ENCODE measurements around the gene FADS1.

The FADS1 gene

DNA sequence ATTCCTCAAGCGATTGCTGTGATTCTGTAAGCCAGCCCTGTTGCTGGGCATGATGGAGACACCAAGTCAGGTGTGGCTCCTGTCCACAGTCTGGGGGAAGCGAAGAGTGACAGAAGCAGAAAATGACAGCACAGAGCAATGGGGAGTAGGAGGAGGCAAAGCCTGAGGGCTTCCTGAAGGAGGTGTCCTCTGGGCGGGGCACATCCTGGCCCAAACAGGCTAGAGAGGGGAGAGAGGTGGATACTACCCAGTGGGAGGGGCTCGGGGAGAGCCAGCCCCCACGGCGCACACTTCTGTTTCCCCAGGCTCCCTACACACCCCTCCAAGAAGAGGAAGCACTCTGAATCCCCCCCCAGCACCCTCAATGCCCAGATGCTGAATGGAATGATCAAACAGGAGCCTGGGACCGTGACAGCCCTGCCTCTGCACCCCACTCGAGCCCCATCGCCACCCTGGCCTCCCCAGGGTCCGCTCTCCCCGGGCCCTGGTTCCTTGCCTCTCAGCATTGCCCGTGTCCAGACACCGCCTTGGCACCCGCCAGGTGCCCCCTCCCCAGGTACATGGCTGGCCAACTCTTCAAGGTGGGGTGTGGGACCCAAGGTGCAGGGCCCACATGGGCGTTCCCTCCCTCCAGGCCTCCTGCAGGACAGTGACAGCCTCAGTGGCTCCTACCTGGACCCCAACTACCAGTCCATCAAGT lies 45.5 kb downstream of the FADS1 start:
- WGBS: 85% methylated on average over 15 of the region's 15 CpGs
- H3K36me3 ChIP-seq (ENCODE audit: insufficient read depth, low read length): no peaks in the 10 kb centered on the region

DNA sequence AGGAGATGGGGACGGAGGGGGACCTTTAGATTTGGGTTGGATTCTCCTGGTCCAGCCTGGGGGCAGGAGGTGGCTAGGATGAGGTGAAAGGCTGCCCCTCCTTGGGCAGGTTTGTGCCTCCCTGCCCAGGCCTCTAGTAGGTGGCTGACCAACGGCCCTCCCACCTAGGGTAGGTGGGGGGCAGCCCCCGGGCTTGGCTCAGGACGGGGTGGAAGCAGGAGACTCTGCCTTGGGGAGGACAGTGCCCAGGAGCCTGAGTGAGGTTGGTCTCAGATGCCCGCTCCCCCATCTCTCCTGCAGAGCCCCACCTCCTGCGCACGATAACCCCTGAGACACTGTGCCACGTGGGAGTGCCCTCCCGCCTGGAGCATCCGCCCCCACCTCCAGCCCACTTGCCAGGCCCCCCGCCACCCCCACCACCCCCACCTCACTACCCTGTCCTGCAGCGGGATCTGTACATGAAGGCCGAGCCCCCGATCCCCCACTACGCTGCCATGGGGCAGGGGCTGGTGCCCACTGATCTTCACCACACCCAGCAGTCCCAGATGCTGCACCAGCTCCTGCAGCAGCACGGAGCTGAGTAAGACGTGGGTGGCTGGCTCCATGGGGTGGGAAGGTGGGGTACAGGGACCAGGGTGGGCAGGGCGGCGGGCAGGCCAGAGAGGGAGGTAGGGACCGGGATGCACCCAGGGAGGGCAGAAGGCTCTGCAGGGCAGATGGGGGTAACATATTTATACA lies 46.7 kb downstream of the FADS1 start:
- 0 out of 2 replicates have a peak overlapping the region, but pooled peaks have one; percentile 18 for H3K27ac ChIP-seq (ENCODE audit: low read depth, low read length)
- 92% methylated on average over 19 of the region's 20 CpGs for WGBS
- no peak overlapping the region for H3K4me3 ChIP-seq (ENCODE audit: low read length)
- no peaks in the 10 kb centered on the region for H3K9me3 ChIP-seq (ENCODE audit: insufficient read depth, low read depth, low read length)
- H3K36me3 ChIP-seq (ENCODE audit: insufficient read depth, low read length): no peaks in the 10 kb centered on the region
- peaks cover 13% of the 10 kb centered on the region for H3K4me1 ChIP-seq (ENCODE audit: insufficient read depth, low read length)
- H3K27me3 ChIP-seq (ENCODE audit: insufficient read depth, low read length): no peaks in the 10 kb centered on the region
- H3K9ac ChIP-seq (ENCODE audit: low read depth, low read length): peak overlapping the region; percentile 31; the same call in 1 of the 2 replicates

More for the DNA sequence above, 45.5 kb downstream of the FADS1 start:
- peaks cover 13% of the 10 kb centered on the region for H3K4me1 ChIP-seq (ENCODE audit: insufficient read depth, low read length)
- H3K9ac ChIP-seq (ENCODE audit: low read depth, low read length): no peak overlapping the region; the same call in 1 of the 2 replicates
- no peaks in the 10 kb centered on the region for H3K9me3 ChIP-seq (ENCODE audit: insufficient read depth, low read depth, low read length)
- no peaks in the 10 kb centered on the region for H3K27me3 ChIP-seq (ENCODE audit: insufficient read depth, low read length)
- H3K27ac ChIP-seq (ENCODE audit: low read depth, low read length): no peak overlapping the region
- no peak overlapping the region for H3K4me3 ChIP-seq (ENCODE audit: low read length)

GRCh38 chr11:61769169-61769920 lies 47.5 kb downstream of the FADS1 start:
- Histone ChIP-seq H3K27me3 (ENCODE audit: insufficient read depth, low read length) (no peaks in the 10 kb centered on the region), H3K9ac (ENCODE audit: low read depth, low read length) (peak overlapping the region; percentile 31; the same call in 1 of the 2 replicates), H3K9me3 (ENCODE audit: insufficient read depth, low read depth, low read length) (no peaks in the 10 kb centered on the region), H3K36me3 (ENCODE audit: insufficient read depth, low read length) (no peaks in the 10 kb centered on the region), H3K27ac (ENCODE audit: low read depth, low read length) (0 out of 2 replicates have a peak overlapping the region, but pooled peaks have one; percentile 18), H3K4me3 (ENCODE audit: low read length) (no peak overlapping the region), H3K4me1 (ENCODE audit: insufficient read depth, low read length) (peaks cover 13% of the 10 kb centered on the region)
- WGBS: 89% methylated on average over 33 of the region's 33 CpGs

- peaks cover 13% of the 10 kb centered on the region for H3K4me1 ChIP-seq (ENCODE audit: insufficient read depth, low read length)
- no peak overlapping the region for H3K27ac ChIP-seq (ENCODE audit: low read depth, low read length)
- WGBS: 84% methylated on average over 11 of the region's 11 CpGs
Observed at GRCh38 chr11:61768376-61769076, 48.3 kb downstream of the FADS1 start.

GRCh38 chr11:61766353-61766841 lies 50.4 kb downstream of the FADS1 start:
- Histone ChIP-seq H3K27me3 (ENCODE audit: insufficient read depth, low read length) (no peaks in the 10 kb centered on the region), H3K27ac (ENCODE audit: low read depth, low read length) (no peak overlapping the region), H3K36me3 (ENCODE audit: insufficient read depth, low read length) (no peaks in the 10 kb centered on the region), H3K9ac (ENCODE audit: low read depth, low read length) (no peak overlapping the region), H3K4me1 (ENCODE audit: insufficient read depth, low read length) (peaks cover 8% of the 10 kb centered on the region; the same call in 1 of the 2 replicates), H3K9me3 (ENCODE audit: insufficient read depth, low read depth, low read length) (no peaks in the 10 kb centered on the region), H3K4me3 (ENCODE audit: low read length) (no peak overlapping the region)
- WGBS: 93% methylated on average over 13 of the region's 13 CpGs

More at GRCh38 chr11:61768376-61769076, 48.3 kb downstream of the FADS1 start:
- no peak overlapping the region for H3K4me3 ChIP-seq (ENCODE audit: low read length)
- no peak overlapping the region for H3K9ac ChIP-seq (ENCODE audit: low read depth, low read length)
- H3K36me3 ChIP-seq (ENCODE audit: insufficient read depth, low read length): no peaks in the 10 kb centered on the region
- no peaks in the 10 kb centered on the region for H3K27me3 ChIP-seq (ENCODE audit: insufficient read depth, low read length)
- no peaks in the 10 kb centered on the region for H3K9me3 ChIP-seq (ENCODE audit: insufficient read depth, low read depth, low read length)

DNA sequence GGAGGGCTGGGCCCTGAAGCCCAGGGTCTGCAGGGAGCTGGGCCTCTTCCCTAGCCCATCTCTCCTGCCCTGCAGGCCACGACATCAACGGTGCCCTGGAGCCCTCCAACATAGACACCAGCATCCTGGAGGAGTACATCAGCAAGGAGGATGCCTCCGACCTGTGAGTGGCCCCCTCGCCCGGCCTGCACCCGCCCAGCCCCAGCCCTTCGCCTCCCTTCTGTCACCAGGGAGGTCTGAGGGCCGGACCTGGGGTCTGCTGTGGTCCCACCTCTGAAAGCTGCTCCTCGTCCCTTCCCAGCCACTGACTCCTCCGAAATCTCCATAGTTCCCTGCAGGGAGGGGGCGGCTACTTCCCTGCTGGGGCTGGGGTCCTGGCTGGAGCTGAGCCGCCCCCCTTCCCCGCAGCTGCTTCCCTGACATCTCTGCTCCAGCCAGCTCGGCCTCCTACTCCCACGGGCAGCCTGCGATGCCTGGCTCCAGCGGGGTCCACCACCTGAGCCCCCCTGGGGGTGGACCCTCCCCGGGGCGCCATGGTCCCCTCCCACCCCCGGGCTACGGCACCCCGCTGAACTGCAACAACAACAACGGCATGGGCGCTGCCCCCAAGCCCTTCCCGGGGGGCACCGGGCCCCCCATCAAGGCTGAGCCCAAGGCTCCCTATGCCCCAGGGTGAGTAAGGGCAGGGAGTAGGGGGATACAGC lies 51.1 kb downstream of the FADS1 start:
- Histone ChIP-seq H3K27ac (ENCODE audit: low read depth, low read length) (no peak overlapping the region), H3K4me3 (ENCODE audit: low read length) (no peak overlapping the region), H3K36me3 (ENCODE audit: insufficient read depth, low read length) (no peaks in the 10 kb centered on the region), H3K27me3 (ENCODE audit: insufficient read depth, low read length) (no peaks in the 10 kb centered on the region), H3K9me3 (ENCODE audit: insufficient read depth, low read depth, low read length) (no peaks in the 10 kb centered on the region), H3K9ac (ENCODE audit: low read depth, low read length) (no peak overlapping the region), H3K4me1 (ENCODE audit: insufficient read depth, low read length) (peaks cover 8% of the 10 kb centered on the region; the same call in 1 of the 2 replicates)
- WGBS: 86% methylated on average over 26 of the region's 26 CpGs

- H3K27me3 ChIP-seq (ENCODE audit: insufficient read depth, low read length): no peaks in the 10 kb centered on the region
- no peaks in the 10 kb centered on the region for H3K9me3 ChIP-seq (ENCODE audit: insufficient read depth, low read depth, low read length)
- H3K4me3 ChIP-seq (ENCODE audit: low read length): no peak overlapping the region
- WGBS: 73% methylated on average over 22 of the region's 22 CpGs
- no peak overlapping the region for H3K9ac ChIP-seq (ENCODE audit: low read depth, low read length)
- no peaks in the 10 kb centered on the region for H3K36me3 ChIP-seq (ENCODE audit: insufficient read depth, low read length)
- H3K27ac ChIP-seq (ENCODE audit: low read depth, low read length): no peak overlapping the region
- H3K4me1 ChIP-seq (ENCODE audit: insufficient read depth, low read length): peaks cover 8% of the 10 kb centered on the region; the same call in 1 of the 2 replicates
Observed at GRCh38 chr11:61764606-61765260, 52.1 kb downstream of the FADS1 start.

DNA sequence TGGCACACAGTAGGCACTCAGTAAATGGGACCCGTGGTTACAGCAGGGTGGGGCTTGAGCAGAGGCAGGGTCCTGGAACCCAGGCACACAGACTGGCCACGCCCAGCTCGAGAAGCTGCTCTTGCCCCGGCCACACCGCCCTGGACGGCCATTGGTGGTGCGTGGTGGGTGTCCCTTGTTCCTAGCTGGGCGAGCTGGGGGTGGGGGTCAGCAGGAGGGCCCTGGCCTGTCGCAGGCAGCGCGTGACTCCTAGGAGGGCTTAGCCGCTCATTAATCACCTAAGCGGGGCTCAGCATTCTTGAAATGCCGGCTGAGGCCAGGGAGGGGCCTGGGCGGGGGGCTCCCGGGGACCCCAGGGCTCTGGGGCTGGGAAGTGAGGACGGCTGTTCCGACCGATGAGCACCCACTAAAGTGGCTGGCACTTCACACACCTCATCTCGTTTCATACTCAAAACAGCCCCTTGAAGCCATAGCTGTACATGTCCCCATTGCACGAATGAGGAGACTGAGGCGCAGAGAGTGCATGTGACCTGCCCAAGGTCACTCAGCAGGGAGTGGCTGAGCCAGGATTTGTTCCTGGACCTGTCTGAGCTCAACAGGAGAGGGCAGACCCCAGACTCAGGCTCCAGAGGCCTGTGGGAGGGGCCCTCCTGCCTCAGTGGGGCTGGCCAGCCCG lies 52.7 kb downstream of the FADS1 start:
- no peak overlapping the region for H3K27ac ChIP-seq (ENCODE audit: low read depth, low read length)
- no peak overlapping the region for H3K9ac ChIP-seq (ENCODE audit: low read depth, low read length)
- H3K4me1 ChIP-seq (ENCODE audit: insufficient read depth, low read length): peaks cover 4% of the 10 kb centered on the region; the same call in 1 of the 2 replicates
- no peaks in the 10 kb centered on the region for H3K9me3 ChIP-seq (ENCODE audit: insufficient read depth, low read depth, low read length)
- no peaks in the 10 kb centered on the region for H3K27me3 ChIP-seq (ENCODE audit: insufficient read depth, low read length)
- H3K36me3 ChIP-seq (ENCODE audit: insufficient read depth, low read length): no peaks in the 10 kb centered on the region
- no peak overlapping the region for H3K4me3 ChIP-seq (ENCODE audit: low read length)
- WGBS: 89% methylated on average over 23 of the region's 23 CpGs

DNA sequence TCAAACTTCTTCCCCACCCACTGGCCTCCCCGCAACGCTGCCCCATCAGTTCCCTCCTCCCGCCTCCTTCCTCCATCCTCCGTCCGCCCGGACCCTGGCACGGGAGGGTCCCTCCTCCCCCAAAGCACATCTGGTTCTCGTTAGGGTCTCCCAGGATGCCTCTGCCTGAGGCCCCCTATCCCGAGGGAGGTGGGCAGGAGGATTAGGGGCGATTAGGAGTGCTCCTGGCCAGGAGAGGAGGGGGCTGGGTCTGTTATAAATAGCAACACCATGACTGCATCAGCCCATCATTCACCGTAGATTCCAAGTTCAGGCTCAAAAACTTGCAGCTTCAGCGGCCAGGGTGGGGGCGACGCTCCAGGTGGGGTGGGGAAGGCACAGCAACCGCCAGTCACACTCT lies 54.0 kb downstream of the FADS1 start:
- no peak overlapping the region for H3K4me3 ChIP-seq (ENCODE audit: low read length)
- H3K9me3 ChIP-seq (ENCODE audit: insufficient read depth, low read depth, low read length): no peaks in the 10 kb centered on the region
- whole genome bisulfite sequencing: 70% methylated on average over 14 of the region's 15 CpGs
- H3K36me3 ChIP-seq (ENCODE audit: insufficient read depth, low read length): no peaks in the 10 kb centered on the region
- no peaks in the 10 kb centered on the region for H3K27me3 ChIP-seq (ENCODE audit: insufficient read depth, low read length)
- no peak overlapping the region for H3K9ac ChIP-seq (ENCODE audit: low read depth, low read length)
- H3K4me1 ChIP-seq (ENCODE audit: insufficient read depth, low read length): peaks cover 4% of the 10 kb centered on the region; the same call in 1 of the 2 replicates
- no peak overlapping the region for H3K27ac ChIP-seq (ENCODE audit: low read depth, low read length)
